HG03469 (cell line): ENCODE data around the gene PLEKHF1.
"Not testable (repeated sequence)": the region's sequence is repeated elsewhere in the genome, so short reads cannot be mapped to it uniquely, and the experiment has no call there.

Experiments used
- ATAC-seq: cut with Tn5 transposase; IDR thresholded peaks from one replicate; pipeline ENCODE4 v1.9.1; 2021; ENCODE audit warnings: mild to moderate bottlenecking, moderate library complexity, moderate number of reproducible peaks; ENCODE audit not compliant: unreplicated experiment

PLEKHF1 gene

GRCh38 chr19:29697523-29698261, 32.4 kb downstream of the PLEKHF1 start:
- no peak for ATAC-seq

GRCh38 chr19:29699861-29700260, 34.6 kb downstream of the PLEKHF1 start:
- no peak for ATAC-seq

DNA sequence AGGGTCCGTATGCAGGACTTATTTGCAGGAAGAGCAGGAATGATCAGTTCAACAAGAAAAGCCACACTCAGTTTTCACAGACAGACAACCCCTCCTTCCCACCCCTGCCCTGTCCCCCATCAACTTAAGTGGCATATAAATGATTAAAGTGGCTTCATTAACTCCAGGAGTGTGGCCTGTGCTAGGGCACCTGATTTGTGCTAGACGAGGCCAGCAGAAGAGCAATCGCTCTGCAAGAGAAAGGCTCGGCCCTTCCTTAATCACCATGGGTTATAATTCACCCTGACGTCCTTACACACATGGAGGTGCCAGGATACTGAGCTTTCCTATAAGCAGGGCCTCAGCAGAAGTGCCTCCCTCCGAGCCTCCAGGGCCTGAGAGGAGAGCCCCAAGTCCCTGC, 35.2 kb downstream of the PLEKHF1 start:
- no peak for ATAC-seq

GRCh38 chr19:29702161-29702962, 37.1 kb downstream of the PLEKHF1 start:
- no peak for ATAC-seq

GRCh38 chr19:29702963-29703320, 37.7 kb downstream of the PLEKHF1 start:
- ATAC-seq = no peak

DNA sequence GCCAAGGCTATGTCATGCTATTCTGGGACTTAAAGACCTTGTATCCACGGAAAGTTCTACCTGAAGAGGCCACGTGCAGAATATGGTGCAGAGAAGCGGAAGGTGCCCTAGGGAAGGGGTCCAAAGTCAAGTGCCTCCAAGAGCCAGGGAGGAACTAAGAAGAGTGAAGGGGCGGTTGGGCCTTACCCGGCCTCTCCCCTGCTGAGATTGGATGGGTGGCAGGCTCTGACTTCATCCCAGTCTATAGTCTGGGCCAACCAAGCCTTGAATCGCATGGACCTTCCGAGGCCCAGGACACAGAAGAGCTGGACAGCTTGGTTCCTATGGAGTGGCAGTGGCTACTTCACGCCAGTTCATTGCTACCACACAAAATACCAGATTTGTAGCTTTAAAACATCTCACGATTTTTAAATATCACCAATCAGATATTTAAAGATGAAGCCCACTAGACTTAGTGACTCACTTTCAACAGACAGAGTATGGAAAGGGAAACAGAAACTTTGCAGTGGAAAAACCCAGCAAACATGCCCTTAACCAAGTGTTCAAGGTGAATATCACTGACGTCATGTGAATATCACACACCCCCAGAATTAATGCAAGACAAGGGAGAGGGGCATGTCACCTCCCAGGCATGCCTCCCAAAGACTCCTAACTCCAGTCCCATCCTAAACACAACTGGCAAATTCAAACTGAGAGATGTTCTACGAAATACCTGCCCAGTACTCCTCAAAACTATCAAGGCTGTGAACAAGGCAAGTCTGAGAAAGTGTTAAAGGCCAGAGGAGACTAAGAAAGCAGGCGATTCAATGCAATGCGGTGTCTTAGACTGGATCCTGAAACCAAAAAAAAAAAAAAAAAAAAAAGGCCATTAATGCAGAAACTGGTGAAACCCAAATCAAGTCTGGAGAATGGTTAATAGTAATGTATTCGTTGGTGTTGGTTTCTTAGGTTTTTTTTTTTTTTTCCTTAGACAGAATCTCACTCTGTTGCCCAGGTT, 39.6 kb downstream of the PLEKHF1 start:
- ATAC-seq = no peak

DNA sequence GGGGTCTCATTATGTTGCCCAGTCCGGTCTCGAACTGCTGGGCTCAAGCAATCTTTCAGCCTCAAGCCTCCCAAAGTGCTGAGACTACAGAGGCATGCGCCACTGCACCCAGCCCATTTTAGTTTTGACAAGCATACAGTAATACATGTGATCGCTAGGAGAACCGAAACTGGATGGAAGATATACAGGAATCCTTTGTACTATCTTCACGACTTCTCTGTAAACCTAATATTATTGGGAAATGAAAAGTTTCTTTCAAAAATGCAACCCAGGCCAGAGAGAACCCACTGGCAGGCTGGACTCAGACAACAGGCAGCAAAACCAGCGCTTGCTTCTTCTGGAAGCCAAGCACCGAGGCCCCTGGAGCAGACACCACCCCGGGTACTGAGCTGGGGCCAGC, 40.4 kb downstream of the PLEKHF1 start:
- ATAC-seq = no peak

DNA sequence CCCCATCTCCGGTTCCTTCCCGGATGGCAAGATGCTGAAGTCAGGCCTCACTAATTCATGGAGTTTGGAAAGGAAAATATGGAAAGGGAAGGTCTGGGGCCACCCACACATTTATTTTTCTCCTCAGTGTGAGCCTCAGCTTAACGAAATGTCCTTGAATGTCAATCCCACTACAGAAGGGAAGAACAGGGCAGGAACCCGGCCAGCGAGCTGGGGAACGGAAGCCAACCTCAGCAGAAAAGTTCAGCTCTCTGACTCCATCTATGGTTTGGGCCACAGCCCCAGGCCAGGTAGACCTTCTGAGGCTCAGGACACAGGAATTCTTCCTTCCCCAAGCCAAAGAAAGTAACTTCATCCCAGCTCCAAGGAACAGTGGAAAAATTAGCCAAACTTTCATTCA, 41.4 kb downstream of the PLEKHF1 start:
- no peak for ATAC-seq

- no peak for ATAC-seq
These were observed 43.5 kb downstream of the PLEKHF1 start for GRCh38 chr19:29708554-29709439.

GRCh38 chr19:29709440-29709798, 44.2 kb downstream of the PLEKHF1 start:
- ATAC-seq = not testable (repeated sequence)

- no peak for ATAC-seq
These were observed 46.4 kb downstream of the PLEKHF1 start for GRCh38 chr19:29711584-29712132.

DNA sequence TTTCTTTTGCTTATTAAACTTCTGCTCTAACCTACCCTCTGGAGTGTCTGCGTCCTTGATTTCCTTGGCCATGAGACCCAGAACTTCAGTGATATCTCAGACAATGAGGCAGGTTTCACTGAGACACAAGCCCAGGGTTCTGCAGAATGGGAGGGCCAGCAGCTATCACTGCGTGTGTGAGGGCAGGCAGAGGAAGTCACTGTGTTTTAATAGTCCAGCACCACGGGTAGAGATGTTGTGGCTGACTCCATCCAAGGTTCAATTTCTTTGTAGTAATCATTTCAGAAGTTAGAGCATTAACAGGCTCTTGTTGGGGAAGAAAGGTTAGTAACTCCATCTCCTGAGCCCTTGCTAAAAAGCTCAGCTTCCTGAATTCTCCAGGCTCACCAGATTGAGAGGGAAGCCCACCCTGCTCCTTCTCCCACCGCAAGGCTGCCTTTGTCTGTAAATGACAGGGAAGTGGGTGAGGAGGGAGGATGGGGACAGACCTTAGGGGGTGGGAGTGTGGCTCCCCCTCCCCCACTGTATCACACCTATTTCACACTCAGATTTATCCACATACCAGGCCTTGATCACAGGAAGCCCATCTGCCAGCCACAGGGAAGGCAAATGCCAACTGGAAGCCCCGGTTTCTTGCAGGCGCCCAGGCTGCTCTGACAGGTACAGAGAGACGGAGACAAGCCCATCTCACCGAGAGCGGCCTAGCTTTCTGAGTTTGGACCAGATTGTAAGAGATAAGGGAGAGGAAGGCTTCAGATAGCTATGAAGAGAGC, 47.7 kb downstream of the PLEKHF1 start:
- no peak for ATAC-seq

- ATAC-seq = peak; percentile 20
These were observed 49.2 kb downstream of the PLEKHF1 start for GRCh38 chr19:29714371-29714952.

- ATAC-seq = peak; percentile 43
These were observed 49.9 kb downstream of the PLEKHF1 start, which contains the start of gene C19orf12 for GRCh38 chr19:29714953-29715700. TSS of gene C19orf12 (minus strand) at chr19:29715261. CDS start at chr19:29708413, 6,848 bp downstream.

DNA sequence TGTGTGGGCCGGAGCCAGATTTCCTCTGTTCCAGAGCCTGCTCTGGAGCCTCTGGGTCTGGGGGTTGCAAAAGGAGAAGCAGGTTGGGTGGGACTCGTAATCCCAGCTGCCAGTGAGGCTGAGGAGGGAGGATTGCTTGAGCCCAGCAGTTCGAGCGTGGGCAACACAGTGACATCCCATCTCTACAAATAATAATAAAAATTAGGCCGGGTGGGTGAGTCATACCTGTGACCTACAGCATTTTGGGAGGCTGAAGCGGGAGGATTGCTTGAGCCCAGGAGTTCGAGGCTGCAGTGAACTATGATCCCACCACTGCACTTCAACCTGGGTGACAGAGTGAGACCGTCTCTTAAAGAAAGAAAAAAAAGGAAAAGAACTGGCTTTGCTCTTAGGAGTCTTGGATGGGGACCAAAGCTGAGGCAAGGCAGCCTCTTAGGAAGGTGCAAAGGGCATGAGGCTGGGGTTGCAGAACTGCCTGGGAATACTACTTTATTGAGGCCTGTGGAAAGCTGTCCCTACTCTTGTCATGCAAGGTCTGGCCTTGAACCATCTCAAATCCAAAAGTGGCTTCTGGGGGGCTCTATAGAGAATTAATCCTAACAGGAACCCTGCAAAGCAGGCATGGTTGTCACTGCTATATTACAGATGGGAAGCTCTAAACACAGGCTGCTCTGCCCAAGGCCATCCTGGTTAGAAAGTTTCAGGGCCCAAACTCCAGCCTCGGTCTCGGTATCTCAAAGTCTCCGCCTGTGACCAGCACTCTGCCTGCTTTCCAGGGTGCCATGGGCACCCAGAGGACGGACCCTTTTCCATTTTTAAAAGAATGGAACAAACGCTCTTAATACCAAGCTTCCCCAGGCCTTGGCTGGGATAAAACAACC, 50.7 kb downstream of the PLEKHF1 start:
- ATAC-seq = no peak

DNA sequence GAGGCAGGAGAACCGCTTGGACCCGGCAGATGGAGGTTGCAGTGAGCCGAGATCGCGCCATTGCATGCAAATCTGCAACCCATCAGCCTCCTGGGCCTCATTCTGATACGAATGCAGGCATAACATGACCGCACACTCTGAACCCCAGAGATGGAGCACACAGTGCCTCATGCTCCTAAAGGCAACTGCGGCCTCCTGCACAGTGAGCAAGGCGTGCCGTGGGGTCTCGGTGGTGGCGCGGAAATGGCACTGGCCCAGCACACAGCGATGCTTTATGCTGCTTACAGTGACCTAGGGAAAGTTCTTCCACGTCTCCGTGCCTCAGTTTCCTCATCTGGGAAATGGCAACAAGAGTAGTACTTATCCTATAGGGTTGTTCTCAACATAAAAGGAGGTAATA, 51.8 kb downstream of the PLEKHF1 start:
- no peak for ATAC-seq

- no peak for ATAC-seq
These were observed 58.9 kb downstream of the PLEKHF1 start for GRCh38 chr19:29724102-29724641.
